Adipocyte (in vitro differentiated cells): ENCODE data around the gene BRD1.

Experiments used
- DNase-seq: peaks from one replicate; pipeline ENCODE4 v3.0.0-alpha.2; 2015; ENCODE audit warnings: low read depth
- H3K27me3 ChIP-seq: replicated peaks from 2 replicates; pipeline ENCODE4 v1.7.0; 2013; ENCODE audit warnings: mild to moderate bottlenecking, low read length, moderate library complexity; ENCODE audit not compliant: control insufficient read depth, insufficient read depth
- H3K36me3 ChIP-seq: 2 replicates; pipeline ENCODE4 v1.7.0; 2013; ENCODE audit warnings: low read length, mild to moderate bottlenecking, moderate library complexity; ENCODE audit not compliant: control insufficient read depth, insufficient read depth, severe bottlenecking
- H3K4me1 ChIP-seq: 2 replicates; pipeline ENCODE4 v1.7.0; 2013; ENCODE audit warnings: mild to moderate bottlenecking, low read length, moderate library complexity; ENCODE audit not compliant: control insufficient read depth, insufficient read depth
- H3K4me3 ChIP-seq: 2 replicates; pipeline ENCODE4 v1.7.0; 2013; ENCODE audit warnings: mild to moderate bottlenecking, low read length, moderate library complexity
- H3K9ac ChIP-seq: 2 replicates; pipeline ENCODE4 v1.7.0; 2013; ENCODE audit warnings: mild to moderate bottlenecking, low read length, moderate library complexity
- H3K9me3 ChIP-seq: 2 replicates; pipeline ENCODE4 v1.7.0; 2013; ENCODE audit warnings: mild to moderate bottlenecking, low read length, moderate library complexity; ENCODE audit not compliant: control insufficient read depth

BRD1 gene

GRCh38 chr22:49749885-49750510 lies 77.7 kb downstream of the BRD1 start:
- no peak for DNase-seq
- peaks cover 33% of the 10 kb centered on the region for H3K9me3 ChIP-seq
- H3K27me3 ChIP-seq: peaks cover 24% of the 10 kb centered on the region
- H3K9ac ChIP-seq: no peak overlapping the region
- H3K4me1 ChIP-seq: peaks cover 5% of the 10 kb centered on the region
- H3K4me3 ChIP-seq: no peak overlapping the region
- H3K36me3 ChIP-seq: no peaks in the 10 kb centered on the region

- peaks cover 5% of the 10 kb centered on the region for H3K4me1 ChIP-seq
- peaks cover 19% of the 10 kb centered on the region for H3K27me3 ChIP-seq
- peaks cover 38% of the 10 kb centered on the region for H3K9me3 ChIP-seq
- no peak overlapping the region for H3K9ac ChIP-seq
- H3K4me3 ChIP-seq: no peak overlapping the region
- DNase-seq: no peak
- H3K36me3 ChIP-seq: no peaks in the 10 kb centered on the region
Measured at GRCh38 chr22:49749227-49749626, 78.4 kb downstream of the BRD1 start.

DNA sequence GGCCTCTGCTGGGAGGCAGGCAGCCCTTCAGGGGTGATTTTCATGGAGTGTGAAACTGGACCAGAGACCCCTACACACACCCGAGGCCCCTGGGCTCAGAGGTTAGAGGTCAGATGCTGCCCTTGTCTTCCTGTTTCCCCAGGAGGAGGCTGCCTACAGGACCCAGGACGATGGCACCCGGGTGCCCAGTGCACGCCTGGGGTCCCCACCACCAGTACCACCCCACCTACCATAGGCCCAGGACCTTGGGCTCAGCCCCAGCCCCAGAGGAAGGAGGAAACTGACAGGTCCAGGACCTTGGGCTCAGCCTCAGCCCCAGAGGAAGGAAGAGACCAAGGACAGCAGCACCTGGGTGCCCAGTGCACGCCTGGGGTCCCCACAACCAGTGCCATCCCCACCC lies 79.2 kb downstream of the BRD1 start:
- H3K36me3 ChIP-seq: no peaks in the 10 kb centered on the region
- peaks cover 5% of the 10 kb centered on the region for H3K4me1 ChIP-seq
- H3K9ac ChIP-seq: no peak overlapping the region
- peaks cover 12% of the 10 kb centered on the region for H3K27me3 ChIP-seq
- no peak overlapping the region for H3K4me3 ChIP-seq
- H3K9me3 ChIP-seq: peaks cover 38% of the 10 kb centered on the region
- DNase-seq: no peak

DNA sequence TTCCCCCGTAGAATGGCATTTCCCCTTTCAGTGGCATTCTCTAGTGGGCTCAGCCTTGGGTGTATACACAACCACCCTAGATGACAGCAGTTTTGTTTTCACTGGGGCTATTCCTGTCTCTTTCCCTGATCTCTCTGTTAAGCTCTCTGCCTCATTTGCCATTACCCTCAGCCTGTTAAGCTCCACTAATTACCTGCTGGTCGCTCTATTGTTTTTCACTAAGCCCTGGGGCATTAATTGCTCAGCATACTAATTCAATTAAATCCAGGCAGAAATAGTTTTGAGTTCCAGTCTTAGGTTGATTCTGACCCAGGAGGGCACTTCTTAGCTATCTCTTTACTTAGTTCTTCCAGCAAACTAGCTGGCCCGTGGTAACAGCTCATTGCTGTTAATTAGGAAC lies 80.0 kb downstream of the BRD1 start:
- H3K36me3 ChIP-seq: no peaks in the 10 kb centered on the region
- H3K27me3 ChIP-seq: peaks cover 6% of the 10 kb centered on the region
- H3K4me3 ChIP-seq: no peak overlapping the region
- H3K9me3 ChIP-seq: peaks cover 38% of the 10 kb centered on the region
- H3K9ac ChIP-seq: no peak overlapping the region
- no peak for DNase-seq
- peaks cover 4% of the 10 kb centered on the region for H3K4me1 ChIP-seq

DNA sequence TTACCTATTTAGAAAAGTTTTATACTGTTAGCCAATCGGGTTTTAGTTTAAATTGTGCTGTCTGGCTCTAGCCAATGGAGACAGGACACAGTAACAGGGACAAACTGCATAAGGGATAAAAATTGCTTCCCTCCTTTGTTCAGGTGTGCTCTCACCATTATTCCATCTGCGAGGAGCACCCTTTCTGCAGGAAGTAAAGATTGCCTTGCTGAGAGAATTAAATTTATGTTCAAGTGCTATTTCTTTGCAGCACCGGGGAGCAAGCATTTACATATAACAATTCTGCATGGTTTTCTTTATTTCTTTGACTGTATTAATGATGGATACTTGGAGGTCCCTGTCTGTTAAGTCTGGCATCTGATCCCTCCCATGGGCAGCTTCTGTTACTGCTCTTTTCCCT lies 80.5 kb downstream of the BRD1 start:
- no peak overlapping the region for H3K9ac ChIP-seq
- no peak for DNase-seq
- H3K9me3 ChIP-seq: peaks cover 38% of the 10 kb centered on the region

DNA sequence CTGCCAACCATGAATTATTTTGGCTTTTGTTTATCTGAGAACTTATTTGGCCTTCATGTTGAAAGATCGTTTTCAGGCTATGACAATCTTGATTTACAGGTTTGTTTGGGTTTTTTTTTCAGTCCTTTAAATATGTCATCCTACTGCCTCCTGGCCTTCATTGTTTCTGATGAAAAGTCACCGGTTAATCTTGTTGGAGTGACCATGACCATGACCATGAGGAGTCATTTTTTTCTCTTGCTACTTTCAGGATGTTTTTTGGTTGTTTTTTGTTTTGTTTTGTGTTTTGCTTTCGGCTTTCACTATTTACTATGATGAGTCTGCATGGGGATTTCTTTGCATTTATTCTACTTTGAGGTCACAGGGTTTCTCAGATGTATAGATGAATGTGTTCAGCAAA lies 81.6 kb downstream of the BRD1 start:
- H3K9ac ChIP-seq: no peak overlapping the region
- no peak overlapping the region for H3K4me3 ChIP-seq
- H3K9me3 ChIP-seq: peaks cover 38% of the 10 kb centered on the region
- DNase-seq: no peak
- H3K27me3 ChIP-seq: no peaks in the 10 kb centered on the region
- no peaks in the 10 kb centered on the region for H3K4me1 ChIP-seq
- no peaks in the 10 kb centered on the region for H3K36me3 ChIP-seq

More for the DNA sequence above, 80.5 kb downstream of the BRD1 start:
- H3K27me3 ChIP-seq: no peaks in the 10 kb centered on the region
- H3K4me1 ChIP-seq: no peaks in the 10 kb centered on the region
- H3K4me3 ChIP-seq: no peak overlapping the region
- H3K36me3 ChIP-seq: no peaks in the 10 kb centered on the region

DNA sequence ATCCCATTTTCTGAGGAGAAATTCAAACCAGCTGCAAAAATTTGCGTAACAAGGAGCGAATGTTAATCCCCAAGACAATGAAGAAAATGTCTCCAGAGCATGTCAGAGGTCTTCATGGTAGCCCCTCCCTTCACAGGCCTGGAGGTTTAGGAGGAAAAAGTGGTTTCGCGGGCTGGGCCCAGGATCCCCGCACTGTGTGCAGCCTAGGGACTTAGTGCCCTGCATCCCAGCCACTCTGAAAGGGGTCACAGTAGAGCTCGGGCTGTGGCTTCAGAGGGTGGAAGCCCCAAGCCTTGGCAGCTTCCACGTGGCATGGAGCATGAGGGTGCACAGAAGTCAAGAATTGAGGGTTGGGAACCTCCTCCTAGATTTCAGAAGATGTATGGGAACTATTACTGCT lies 87.4 kb downstream of the BRD1 start:
- no peak for DNase-seq
- Histone ChIP-seq H3K9me3 (peaks cover 12% of the 10 kb centered on the region), H3K9ac (no peak overlapping the region), H3K27me3 (peaks cover 11% of the 10 kb centered on the region), H3K36me3 (no peaks in the 10 kb centered on the region), H3K4me3 (no peak overlapping the region), H3K4me1 (no peaks in the 10 kb centered on the region)

- H3K4me3 ChIP-seq: no peak overlapping the region
Measured at GRCh38 chr22:49739138-49739537, 88.5 kb downstream of the BRD1 start.

GRCh38 chr22:49738566-49738965 lies 89.1 kb downstream of the BRD1 start:
- Histone ChIP-seq H3K4me3 (no peak overlapping the region), H3K9me3 (peaks cover 8% of the 10 kb centered on the region), H3K36me3 (no peaks in the 10 kb centered on the region), H3K9ac (no peak overlapping the region), H3K27me3 (peaks cover 11% of the 10 kb centered on the region), H3K4me1 (no peaks in the 10 kb centered on the region)
- DNase-seq: no peak

More at GRCh38 chr22:49739138-49739537, 88.5 kb downstream of the BRD1 start:
- Histone ChIP-seq H3K4me1 (no peaks in the 10 kb centered on the region), H3K36me3 (no peaks in the 10 kb centered on the region), H3K9ac (no peak overlapping the region), H3K27me3 (peaks cover 11% of the 10 kb centered on the region), H3K9me3 (peaks cover 5% of the 10 kb centered on the region)
- DNase-seq: no peak

GRCh38 chr22:49738006-49738405 lies 89.7 kb downstream of the BRD1 start:
- no peak for DNase-seq
- Histone ChIP-seq H3K9ac (no peak overlapping the region), H3K36me3 (no peaks in the 10 kb centered on the region), H3K4me1 (no peaks in the 10 kb centered on the region), H3K27me3 (peaks cover 11% of the 10 kb centered on the region), H3K4me3 (no peak overlapping the region), H3K9me3 (peaks cover 8% of the 10 kb centered on the region)

GRCh38 chr22:49737101-49737551 lies 90.5 kb downstream of the BRD1 start:
- Histone ChIP-seq H3K36me3 (no peaks in the 10 kb centered on the region), H3K27me3 (peaks cover 11% of the 10 kb centered on the region), H3K4me3 (no peak overlapping the region), H3K9ac (no peak overlapping the region), H3K9me3 (peaks cover 8% of the 10 kb centered on the region), H3K4me1 (no peaks in the 10 kb centered on the region)
- DNase-seq: no peak

- no peak overlapping the region for H3K9ac ChIP-seq
- H3K9me3 ChIP-seq: peaks cover 8% of the 10 kb centered on the region
- H3K27me3 ChIP-seq: peaks cover 11% of the 10 kb centered on the region
- DNase-seq: no peak
- H3K36me3 ChIP-seq: no peaks in the 10 kb centered on the region
- H3K4me1 ChIP-seq: no peaks in the 10 kb centered on the region
- H3K4me3 ChIP-seq: no peak overlapping the region
Measured at GRCh38 chr22:49736538-49736937, 91.1 kb downstream of the BRD1 start.
